ENCODE results near the gene SCAMP2.

The SCAMP2 gene

GRCh38 chr15:74838137-74838516 is 35.0 kb downstream of the SCAMP2 start:
- Histone ChIP-seq H3K4me3 (ENCODE audit: low read length) (no peak overlapping the region), H3K9me3 (replicated peaks; ENCODE audit: insufficient read depth, low read length) (no peaks in the 10 kb centered on the region), H3K4me1 (ENCODE audit: low read length) (peaks cover 3% of the 10 kb centered on the region; the same call in 1 of the 2 replicates), H3K79me2 (ENCODE audit: low read length) (peaks cover 21% of the 10 kb centered on the region), H3K27me3 (replicated peaks; ENCODE audit: insufficient read depth, low read length) (no peaks in the 10 kb centered on the region), H3K27ac (ENCODE audit: low read length) (no peak overlapping the region), H3K36me3 (replicated peaks; ENCODE audit: insufficient read depth, low read length) (no peaks in the 10 kb centered on the region), H4K20me1 (ENCODE audit: insufficient read depth, low read length) (no peaks in the 10 kb centered on the region), H3K9me2 (replicated peaks; ENCODE audit: insufficient read depth, low read length) (no peaks in the 10 kb centered on the region), H3F3A (ENCODE audit: insufficient read depth, low read length) (no peaks in the 10 kb centered on the region), H2AFZ (ENCODE audit: low read length) (no peak overlapping the region), H3K9ac (ENCODE audit: low read length) (no peak overlapping the region), H3K4me2 (ENCODE audit: low read depth, low read length) (no peak overlapping the region)
- DNase-seq, result no peak
- TF ChIP-seq EZH2 (optimal IDR thresholded peaks at IDR 0.05; ENCODE audit: low read depth, low read length), result no peak
- no peak for TF ChIP-seq EZH2phosphoT487 (IDR thresholded peaks at IDR 0.05; ENCODE audit: low read length)
- no peak for TF ChIP-seq CTCF (IDR thresholded peaks at IDR 0.05; ENCODE audit: low read length)

DNA sequence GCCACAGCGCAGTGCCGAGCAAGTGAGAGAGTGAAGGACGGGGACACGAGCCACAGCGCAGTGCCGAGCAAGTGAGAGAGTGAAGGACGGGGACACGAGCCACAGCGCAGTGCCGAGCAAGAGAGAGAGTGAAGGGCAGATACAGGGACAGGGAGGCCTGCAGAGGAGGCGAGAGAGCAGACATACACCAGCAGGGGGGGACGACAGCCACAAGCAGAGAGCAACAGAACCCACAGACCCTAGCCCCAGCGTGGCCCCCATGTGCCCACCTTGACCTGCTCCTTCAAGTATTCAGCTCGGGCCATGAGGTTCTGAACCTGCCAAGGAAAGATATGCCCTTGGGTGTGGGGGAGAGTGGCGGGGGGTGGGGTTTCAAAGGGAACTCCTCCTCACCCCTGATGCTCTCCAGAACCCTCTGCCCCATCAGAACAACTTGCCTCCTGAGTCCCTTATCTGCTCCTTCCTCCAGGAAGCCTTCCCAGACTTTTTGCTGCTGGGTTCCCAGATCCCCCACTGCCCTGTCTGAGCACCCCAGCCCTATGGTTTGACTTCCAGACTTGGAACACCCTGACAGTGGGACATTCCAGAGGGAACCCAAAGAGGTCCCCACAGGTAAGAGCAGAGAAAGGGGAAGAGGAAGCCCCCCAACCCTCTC is 35.6 kb downstream of the SCAMP2 start:
- no peaks in the 10 kb centered on the region for H4K20me1 ChIP-seq (ENCODE audit: insufficient read depth, low read length)
- no peaks in the 10 kb centered on the region for H3F3A ChIP-seq (ENCODE audit: insufficient read depth, low read length)
- no peak overlapping the region for H3K4me3 ChIP-seq (ENCODE audit: low read length)
- no peak overlapping the region for H3K4me2 ChIP-seq (ENCODE audit: low read depth, low read length)
- no peak overlapping the region for H3K9ac ChIP-seq (ENCODE audit: low read length)
- no peak overlapping the region for H3K27ac ChIP-seq (ENCODE audit: low read length)
- TF ChIP-seq CTCF (IDR thresholded peaks at IDR 0.05; ENCODE audit: low read length) (no peak), EZH2 (optimal IDR thresholded peaks at IDR 0.05; ENCODE audit: low read depth, low read length) (no peak), EZH2phosphoT487 (IDR thresholded peaks at IDR 0.05; ENCODE audit: low read length) (no peak)
- peaks cover 3% of the 10 kb centered on the region; the same call in 1 of the 2 replicates for H3K4me1 ChIP-seq (ENCODE audit: low read length)
- H3K79me2 ChIP-seq (ENCODE audit: low read length), result peaks cover 19% of the 10 kb centered on the region
- no peak for DNase-seq
- no peaks in the 10 kb centered on the region for H3K9me3 ChIP-seq (replicated peaks; ENCODE audit: insufficient read depth, low read length)
- H2AFZ ChIP-seq (ENCODE audit: low read length), result no peak overlapping the region
- no peaks in the 10 kb centered on the region for H3K36me3 ChIP-seq (replicated peaks; ENCODE audit: insufficient read depth, low read length)
- no peaks in the 10 kb centered on the region for H3K9me2 ChIP-seq (replicated peaks; ENCODE audit: insufficient read depth, low read length)
- H3K27me3 ChIP-seq (replicated peaks; ENCODE audit: insufficient read depth, low read length), result no peaks in the 10 kb centered on the region

DNA sequence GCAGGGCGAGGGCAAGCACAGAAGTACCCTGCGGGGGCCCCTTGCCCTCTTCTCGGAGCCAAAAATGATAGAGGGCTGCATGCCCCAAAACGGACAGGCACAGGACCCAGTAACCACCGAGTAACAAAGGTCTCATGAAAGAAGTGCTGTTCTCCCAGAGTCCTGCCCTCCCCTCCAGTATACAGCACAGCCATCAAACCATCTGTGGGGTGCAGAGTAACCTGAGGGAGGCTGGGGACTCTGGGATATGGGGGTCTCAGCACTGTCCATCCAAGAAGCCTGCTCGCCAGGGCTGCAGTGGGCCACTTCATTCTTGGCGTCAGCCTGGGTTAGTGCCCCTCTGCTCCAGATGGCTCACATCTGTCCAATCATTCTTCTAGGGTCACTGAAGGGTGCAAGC is 36.3 kb downstream of the SCAMP2 start:
- Histone ChIP-seq H3K9ac (ENCODE audit: low read length) (no peak overlapping the region), H3F3A (ENCODE audit: insufficient read depth, low read length) (no peaks in the 10 kb centered on the region), H3K9me3 (replicated peaks; ENCODE audit: insufficient read depth, low read length) (no peaks in the 10 kb centered on the region), H3K27me3 (replicated peaks; ENCODE audit: insufficient read depth, low read length) (no peaks in the 10 kb centered on the region), H4K20me1 (ENCODE audit: insufficient read depth, low read length) (no peaks in the 10 kb centered on the region), H3K9me2 (replicated peaks; ENCODE audit: insufficient read depth, low read length) (no peaks in the 10 kb centered on the region), H3K4me2 (ENCODE audit: low read depth, low read length) (no peak overlapping the region), H3K4me3 (ENCODE audit: low read length) (no peak overlapping the region), H3K36me3 (replicated peaks; ENCODE audit: insufficient read depth, low read length) (no peaks in the 10 kb centered on the region), H3K27ac (ENCODE audit: low read length) (no peak overlapping the region), H3K4me1 (ENCODE audit: low read length) (no peaks in the 10 kb centered on the region), H3K79me2 (ENCODE audit: low read length) (peaks cover 11% of the 10 kb centered on the region), H2AFZ (ENCODE audit: low read length) (no peak overlapping the region)
- DNase-seq, result no peak
- no peak for TF ChIP-seq EZH2 (optimal IDR thresholded peaks at IDR 0.05; ENCODE audit: low read depth, low read length)
- TF ChIP-seq CTCF (IDR thresholded peaks at IDR 0.05; ENCODE audit: low read length), result no peak
- TF ChIP-seq EZH2phosphoT487 (IDR thresholded peaks at IDR 0.05; ENCODE audit: low read length), result no peak

Measured in MM.1S (cell line).